Endothelial cell (in vitro differentiated cells): ENCODE results near the gene PALM3. TPM values are rescaled to one million over a fixed set of nuclear protein-coding genes. Genes with fewer than 3 reads are reported as not detected.

Experiments used
- DNase-seq: peaks from one replicate; pipeline ENCODE4 v3.0.0; 2021; ENCODE audit warnings: low spot score
- H3K27ac Mint-ChIP-seq: one replicate; pipeline ENCODE4 v1.8.0; 2021; ENCODE audit warnings: mixed read lengths, inconsistent platforms; ENCODE audit not compliant: unreplicated experiment
- H3K27me3 Mint-ChIP-seq: one replicate; pipeline ENCODE4 v1.8.0; 2021; ENCODE audit warnings: mild to moderate bottlenecking, moderate library complexity, mixed read lengths, inconsistent platforms; ENCODE audit not compliant: unreplicated experiment
- H3K36me3 Mint-ChIP-seq: one replicate; pipeline ENCODE4 v1.8.0; 2021; ENCODE audit warnings: mild to moderate bottlenecking, low read depth, mixed read lengths, inconsistent platforms; ENCODE audit not compliant: unreplicated experiment
- H3K4me1 Mint-ChIP-seq: one replicate; pipeline ENCODE4 v1.8.0; 2021; ENCODE audit warnings: mild to moderate bottlenecking, mixed read lengths, inconsistent platforms; ENCODE audit not compliant: unreplicated experiment
- H3K4me3 Mint-ChIP-seq: one replicate; pipeline ENCODE4 v1.8.0; 2021; ENCODE audit warnings: mild to moderate bottlenecking, mixed read lengths, inconsistent platforms; ENCODE audit not compliant: unreplicated experiment
- H3K9me3 Mint-ChIP-seq: one replicate; pipeline ENCODE4 v1.8.0; 2021; ENCODE audit warnings: mixed read lengths, inconsistent platforms; ENCODE audit not compliant: unreplicated experiment
- CTCF ChIP-seq: fragments of 200-600 bp; sonication (generic); IDR thresholded peaks from one replicate; pipeline ENCODE4 v1.5.0; 2021; ENCODE audit warnings: antibody characterized with exemption; ENCODE audit not compliant: unreplicated experiment
- total RNA-seq: library from RNA; stranded (reverse); fragmentation: NEBNext Ultra II Directional; extraction: Animal tissue kit (Norgen Biotek cat#: 25700); gene quantifications from one replicate; pipeline ENCODE4 v1.2.1, GENCODE V29; 2021; ENCODE audit not compliant: unreplicated experiment

Gene PALM3
- total RNA-seq, 1 donor from 2014 or later = 0.90 TPM

- TF ChIP-seq CTCF = no peak
- DNase-seq = no peak
- peaks cover 12% of the 10 kb centered on the region for H3K27me3 Mint-ChIP-seq
- H3K9me3 Mint-ChIP-seq = no peaks in the 10 kb centered on the region
- no peak overlapping the region for H3K27ac Mint-ChIP-seq
- H3K36me3 Mint-ChIP-seq = no peaks in the 10 kb centered on the region
- no peak overlapping the region for H3K4me3 Mint-ChIP-seq
- peaks cover 16% of the 10 kb centered on the region for H3K4me1 Mint-ChIP-seq
Measured at GRCh38 chr19:14078411-14078810, 16.5 kb upstream of the PALM3 start.

- no peak for DNase-seq
- Mint-ChIP-seq H3K36me3 (no peaks in the 10 kb centered on the region), H3K9me3 (no peaks in the 10 kb centered on the region), H3K4me1 (peaks cover 3% of the 10 kb centered on the region), H3K4me3 (peak overlapping the region; percentile 90), H3K27ac (no peak overlapping the region), H3K27me3 (peaks cover 12% of the 10 kb centered on the region)
- no peak for TF ChIP-seq CTCF
Measured at GRCh38 chr19:14073925-14074838, 12.3 kb upstream of the PALM3 start.

GRCh38 chr19:14073261-14073924 lies 11.5 kb upstream of the PALM3 start:
- peak; percentile 45 for TF ChIP-seq CTCF
- Mint-ChIP-seq H3K36me3 (no peaks in the 10 kb centered on the region), H3K4me3 (peak overlapping the region; percentile 90), H3K27ac (no peak overlapping the region), H3K4me1 (peaks cover 3% of the 10 kb centered on the region), H3K9me3 (no peaks in the 10 kb centered on the region), H3K27me3 (peaks cover 12% of the 10 kb centered on the region)
- DNase-seq = peak; percentile 76

- no peaks in the 10 kb centered on the region for H3K9me3 Mint-ChIP-seq
- no peaks in the 10 kb centered on the region for H3K36me3 Mint-ChIP-seq
- H3K4me3 Mint-ChIP-seq = peak within 1 kb of the TSS; percentile 90
- TF ChIP-seq CTCF = no peak
- peaks cover 12% of the 10 kb centered on the region for H3K27me3 Mint-ChIP-seq
- peaks cover 3% of the 10 kb centered on the region for H3K4me1 Mint-ChIP-seq
- H3K27ac Mint-ChIP-seq = no peak within 1 kb of the TSS
- no peak for DNase-seq
Measured at GRCh38 chr19:14072535-14073260, 10.8 kb upstream of the PALM3 start, which contains the start of gene MISP3. Gene MISP3 (plus strand): TSS chr19:14072786. CDS start chr19:14073310, 524 bp downstream.
